ENCODE measurements around the gene CLEC18B.

Gene CLEC18B

DNA sequence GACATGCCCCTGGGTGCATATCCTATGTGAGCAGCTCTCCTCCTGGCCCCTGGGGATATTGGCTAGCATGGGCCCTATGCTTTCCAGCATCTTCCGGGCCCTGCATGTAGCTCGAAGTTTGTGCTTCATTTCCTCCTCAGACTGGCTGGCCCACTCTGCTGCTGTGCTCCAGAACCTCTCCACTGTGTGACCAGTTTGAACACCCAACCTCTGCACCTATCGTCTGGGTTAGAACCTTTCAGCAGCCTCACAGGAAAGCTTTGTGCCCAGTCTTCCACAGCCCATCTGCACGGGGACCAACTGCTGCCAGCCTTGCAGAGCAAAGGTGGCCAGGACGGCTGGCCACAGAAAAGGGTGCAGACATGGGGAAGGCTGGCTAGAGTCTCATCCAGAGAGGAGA, 10.2 kb upstream of the CLEC18B start:
- TF ChIP-seq, protein P1, sequence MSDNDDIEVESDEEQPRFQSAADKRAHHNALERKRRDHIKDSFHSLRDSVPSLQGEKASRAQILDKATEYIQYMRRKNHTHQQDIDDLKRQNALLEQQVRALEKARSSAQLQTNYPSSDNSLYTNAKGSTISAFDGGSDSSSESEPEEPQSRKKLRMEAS (IDR thresholded peaks at IDR 0.05): no peak

DNA sequence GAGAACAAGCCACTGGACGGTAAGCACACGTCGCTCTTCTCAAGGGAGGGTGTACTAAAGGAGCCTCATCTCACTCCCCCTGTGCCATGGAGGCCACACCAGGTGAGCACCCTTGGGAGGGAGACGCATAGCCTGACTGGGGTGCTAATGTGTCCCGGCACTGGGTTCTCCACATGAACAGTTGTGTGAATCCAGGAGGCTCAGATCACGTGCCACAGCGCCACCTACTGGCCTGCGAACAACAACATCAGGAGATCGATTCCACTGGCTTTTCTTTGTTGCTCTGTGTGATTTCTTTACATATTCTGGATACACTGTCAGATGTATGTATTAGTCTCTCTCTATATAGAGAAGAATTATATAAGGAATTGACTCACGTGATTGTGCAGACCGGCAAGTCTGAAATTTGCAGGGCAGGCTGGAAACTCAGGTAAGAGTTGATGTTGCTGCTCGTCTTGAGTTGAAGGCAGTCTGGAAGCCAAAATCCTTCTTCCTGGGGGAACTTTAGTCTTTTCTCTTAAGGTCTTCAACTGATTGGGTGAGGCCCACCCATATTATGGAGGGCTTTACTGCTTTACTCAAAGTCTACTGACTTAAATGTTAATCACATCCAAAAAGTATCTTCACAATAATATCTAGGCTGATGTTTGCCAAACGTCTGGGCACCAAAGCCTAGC, 8.9 kb upstream of the CLEC18B start:
- peak; percentile 72 for TF ChIP-seq RAD21 (IDR thresholded peaks at IDR 0.05; ENCODE audit: low read depth)
- TF ChIP-seq, protein P2, sequence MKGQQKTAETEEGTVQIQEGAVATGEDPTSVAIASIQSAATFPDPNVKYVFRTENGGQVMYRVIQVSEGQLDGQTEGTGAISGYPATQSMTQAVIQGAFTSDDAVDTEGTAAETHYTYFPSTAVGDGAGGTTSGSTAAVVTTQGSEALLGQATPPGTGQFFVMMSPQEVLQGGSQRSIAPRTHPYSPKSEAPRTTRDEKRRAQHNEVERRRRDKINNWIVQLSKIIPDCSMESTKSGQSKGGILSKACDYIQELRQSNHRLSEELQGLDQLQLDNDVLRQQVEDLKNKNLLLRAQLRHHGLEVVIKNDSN (IDR thresholded peaks at IDR 0.05): peak; percentile 26; the same call in 1 of the 2 replicates

DNA sequence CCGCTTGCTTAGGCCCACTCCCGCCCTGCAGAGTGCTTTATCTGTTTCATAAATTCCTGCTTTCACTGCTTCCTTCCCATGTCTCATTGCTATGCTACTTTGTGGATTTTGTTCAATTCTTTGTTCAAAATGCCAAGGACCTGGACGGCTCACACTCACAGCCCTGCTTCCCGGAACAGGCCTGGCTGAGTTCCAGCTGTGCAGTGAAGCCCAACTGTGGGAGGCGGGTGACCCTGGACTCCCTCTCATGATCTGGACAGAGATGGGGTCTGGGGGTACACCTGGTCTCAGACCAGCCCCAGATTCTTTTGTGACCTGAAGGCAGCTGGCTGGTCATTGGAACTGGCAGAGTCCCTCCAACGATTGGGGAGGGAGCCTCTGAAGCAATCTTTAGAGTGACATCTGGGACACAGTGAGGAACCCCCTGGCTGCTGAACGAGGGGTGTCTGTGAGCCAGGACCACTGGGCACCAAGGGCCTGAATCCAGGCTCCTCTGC, 24.7 kb downstream of the CLEC18B start:
- peak; percentile 60 for TF ChIP-seq NFIC (IDR thresholded peaks at IDR 0.05)

DNA sequence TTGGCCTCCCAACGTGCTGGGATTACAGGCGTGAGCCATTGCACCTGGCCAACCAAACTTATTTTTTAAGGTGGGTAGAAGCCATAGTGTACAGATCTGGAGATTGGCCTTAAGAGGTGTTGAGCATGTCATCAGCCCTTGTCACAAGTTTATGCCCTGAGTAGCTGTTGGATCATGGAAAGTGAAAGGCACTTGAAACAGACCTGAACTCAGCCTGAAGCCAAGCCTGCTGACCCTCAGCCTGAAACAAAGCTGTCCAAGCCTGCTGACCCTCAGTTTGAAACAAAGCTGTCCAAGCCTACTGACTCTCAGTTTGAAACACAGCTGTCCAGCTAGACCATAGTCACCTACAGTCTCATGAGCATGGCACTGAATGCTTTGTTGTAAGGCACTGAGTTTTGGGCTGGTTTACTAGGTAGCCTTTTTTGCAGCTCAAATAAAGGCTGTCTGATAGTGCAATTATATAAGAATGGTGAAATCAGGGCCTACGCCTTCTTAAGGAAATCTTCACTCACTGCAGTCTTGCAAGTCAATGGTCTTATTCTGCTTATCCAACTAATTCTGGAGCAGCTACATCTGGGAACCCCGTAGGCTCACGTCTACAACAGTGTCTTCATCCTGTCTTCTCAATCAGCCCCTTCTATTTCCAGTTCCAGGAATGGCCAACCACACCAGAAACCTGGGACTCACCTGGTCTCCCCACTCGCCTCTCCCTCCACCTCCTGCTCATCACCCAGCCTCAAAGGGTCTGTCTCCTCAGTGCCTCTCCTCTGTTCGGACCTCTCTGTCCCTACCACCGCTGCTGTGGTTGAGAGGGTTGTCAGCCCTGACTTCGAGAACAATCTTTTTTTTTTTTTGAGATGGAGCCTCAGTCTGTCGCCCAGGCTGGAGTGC, 48.1 kb downstream of the CLEC18B start:
- TF ChIP-seq CREB1 (IDR thresholded peaks at IDR 0.05; ENCODE audit: low read depth): no peak
- TF ChIP-seq TAF1 (IDR thresholded peaks at IDR 0.05; ENCODE audit: low read depth): no peak
- no peak for TF ChIP-seq ZBTB7A (IDR thresholded peaks at IDR 0.05; ENCODE audit: low read depth)
- TF ChIP-seq, protein P1 (IDR thresholded peaks at IDR 0.05): no peak
- no peak for TF ChIP-seq TEAD4 (IDR thresholded peaks at IDR 0.05)
- TF ChIP-seq, protein P3, sequence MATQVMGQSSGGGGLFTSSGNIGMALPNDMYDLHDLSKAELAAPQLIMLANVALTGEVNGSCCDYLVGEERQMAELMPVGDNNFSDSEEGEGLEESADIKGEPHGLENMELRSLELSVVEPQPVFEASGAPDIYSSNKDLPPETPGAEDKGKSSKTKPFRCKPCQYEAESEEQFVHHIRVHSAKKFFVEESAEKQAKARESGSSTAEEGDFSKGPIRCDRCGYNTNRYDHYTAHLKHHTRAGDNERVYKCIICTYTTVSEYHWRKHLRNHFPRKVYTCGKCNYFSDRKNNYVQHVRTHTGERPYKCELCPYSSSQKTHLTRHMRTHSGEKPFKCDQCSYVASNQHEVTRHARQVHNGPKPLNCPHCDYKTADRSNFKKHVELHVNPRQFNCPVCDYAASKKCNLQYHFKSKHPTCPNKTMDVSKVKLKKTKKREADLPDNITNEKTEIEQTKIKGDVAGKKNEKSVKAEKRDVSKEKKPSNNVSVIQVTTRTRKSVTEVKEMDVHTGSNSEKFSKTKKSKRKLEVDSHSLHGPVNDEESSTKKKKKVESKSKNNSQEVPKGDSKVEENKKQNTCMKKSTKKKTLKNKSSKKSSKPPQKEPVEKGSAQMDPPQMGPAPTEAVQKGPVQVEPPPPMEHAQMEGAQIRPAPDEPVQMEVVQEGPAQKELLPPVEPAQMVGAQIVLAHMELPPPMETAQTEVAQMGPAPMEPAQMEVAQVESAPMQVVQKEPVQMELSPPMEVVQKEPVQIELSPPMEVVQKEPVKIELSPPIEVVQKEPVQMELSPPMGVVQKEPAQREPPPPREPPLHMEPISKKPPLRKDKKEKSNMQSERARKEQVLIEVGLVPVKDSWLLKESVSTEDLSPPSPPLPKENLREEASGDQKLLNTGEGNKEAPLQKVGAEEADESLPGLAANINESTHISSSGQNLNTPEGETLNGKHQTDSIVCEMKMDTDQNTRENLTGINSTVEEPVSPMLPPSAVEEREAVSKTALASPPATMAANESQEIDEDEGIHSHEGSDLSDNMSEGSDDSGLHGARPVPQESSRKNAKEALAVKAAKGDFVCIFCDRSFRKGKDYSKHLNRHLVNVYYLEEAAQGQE (IDR thresholded peaks at IDR 0.05; ENCODE audit: low read depth): no peak
- no peak for TF ChIP-seq RAD21 (IDR thresholded peaks at IDR 0.05; ENCODE audit: low read depth)
- no peak for TF ChIP-seq CEBPB (IDR thresholded peaks at IDR 0.05)
- no peak for TF ChIP-seq NFIC (IDR thresholded peaks at IDR 0.05)

DNA sequence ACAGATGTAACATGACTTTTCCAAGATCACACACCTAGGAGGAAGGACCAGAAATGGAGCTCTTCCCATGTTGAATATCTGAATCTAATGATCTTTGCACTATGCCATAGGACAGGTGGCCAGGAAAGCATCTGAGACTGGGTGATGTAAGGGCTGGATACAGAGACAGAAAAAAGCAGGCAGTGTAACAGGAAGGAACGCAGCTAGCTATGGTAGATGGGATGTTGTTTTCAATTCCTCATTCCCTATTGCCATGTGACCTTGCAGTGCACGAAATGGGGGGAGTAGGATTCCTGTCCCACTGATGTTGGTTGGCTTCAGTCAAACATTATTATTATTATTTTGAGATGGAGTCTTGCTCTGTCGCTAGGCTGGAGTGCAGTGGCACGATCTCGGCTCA, 48.9 kb downstream of the CLEC18B start:
- no peak for TF ChIP-seq EP300 (IDR thresholded peaks at IDR 0.05; ENCODE audit: borderline replicate concordance)
- TF ChIP-seq TAF1 (IDR thresholded peaks at IDR 0.05; ENCODE audit: low read depth): no peak
- TF ChIP-seq EGR1 (IDR thresholded peaks at IDR 0.05): no peak
- TF ChIP-seq, protein P2 (IDR thresholded peaks at IDR 0.05): no peak
- TF ChIP-seq RAD21 (IDR thresholded peaks at IDR 0.05; ENCODE audit: low read depth): no peak

DNA sequence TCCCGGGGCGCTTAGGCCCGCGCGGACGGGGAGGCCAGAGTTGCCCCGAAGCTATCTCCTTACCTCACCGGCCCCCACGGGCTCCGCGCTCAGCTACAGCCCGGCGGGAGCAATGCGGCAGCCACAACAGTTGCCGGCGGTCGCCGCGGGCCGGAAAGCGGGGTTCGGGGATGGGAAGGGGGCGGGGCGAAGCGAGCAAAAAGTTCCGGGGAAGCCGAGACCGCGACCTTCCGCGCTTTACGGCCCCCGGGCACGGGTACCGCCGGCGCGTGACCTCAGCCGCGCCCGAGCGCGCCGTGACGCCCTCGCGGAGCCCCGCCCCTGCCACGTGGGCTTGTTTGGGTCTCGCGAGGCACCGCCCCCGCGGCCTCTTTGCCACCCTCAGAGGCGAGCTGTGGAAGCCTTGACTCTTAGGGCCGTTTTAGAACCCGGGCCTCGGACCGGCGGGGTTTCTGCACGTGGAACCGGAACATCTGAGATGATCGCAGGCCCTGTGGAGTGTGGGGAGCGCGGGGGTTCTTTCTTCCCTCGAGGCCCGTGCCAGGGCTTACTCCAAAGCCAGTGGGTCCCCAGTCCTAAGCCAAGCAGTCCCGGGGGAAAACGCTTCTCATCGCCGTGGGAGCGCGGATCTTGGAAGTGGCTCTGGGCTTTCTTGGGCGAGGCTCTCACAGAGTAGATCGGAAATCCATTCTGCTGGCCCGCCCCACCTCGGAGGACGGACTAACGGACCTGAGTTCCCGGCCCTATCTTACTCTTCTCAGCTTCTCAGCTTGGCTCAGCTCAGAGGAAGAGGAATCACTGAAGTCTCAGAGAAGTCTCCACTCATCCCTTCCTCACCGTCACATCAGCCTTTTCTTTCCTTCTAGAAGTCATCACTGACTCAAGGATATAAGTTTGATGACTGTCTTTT, 53.0 kb downstream of the CLEC18B start:
- peak; percentile 59 for TF ChIP-seq EGR1 (IDR thresholded peaks at IDR 0.05)
- peak; percentile 65 for TF ChIP-seq TAF1 (IDR thresholded peaks at IDR 0.05; ENCODE audit: low read depth)
- TF ChIP-seq, protein P2 (IDR thresholded peaks at IDR 0.05): peak; percentile 88
- TF ChIP-seq, protein P1 (IDR thresholded peaks at IDR 0.05): peak; percentile 87

Measured in Ishikawa (cell line).